Activated CD8-positive, alpha-beta T cell treated with anti-CD3 and anti-CD28 coated beads for 36 hours (primary cell): Measurements from ENCODE around the gene TUBB4B. TPM values are rescaled to one million over a fixed set of nuclear protein-coding genes. Genes with fewer than 3 reads are reported as not detected.

Source experiments
- ATAC-seq: fragments of 200-7000 bp; cut with Tn5 transposase; one replicate; pipeline ENCODE4 v1.10.0; 2021; ENCODE audit warnings: mild to moderate bottlenecking, moderate library complexity
- CTCF ChIA-PET: fragments of 350-600 bp; sonication (Branson Sonifier 250); formaldehyde crosslinking; loops from one replicate; lab custom pipeline; 2021; ENCODE audit warnings: antibody characterized with exemption; lab: Charles Lee
- POLR2A ChIA-PET: fragments of 350-600 bp; sonication (Branson Sonifier 250); formaldehyde crosslinking; loops from one replicate; lab custom pipeline; 2021; ENCODE audit warnings: antibody characterized with exemption; lab: Charles Lee
- DNase-seq: peaks from one replicate; pipeline ENCODE4 v3.0.0-alpha.2; 2020
- H3K27ac Mint-ChIP-seq: one replicate; pipeline ENCODE4 v1.8.0; 2021; ENCODE audit warnings: mild to moderate bottlenecking, mixed read lengths
- H3K27me3 Mint-ChIP-seq: one replicate; pipeline ENCODE4 v1.8.0; 2021; ENCODE audit warnings: mixed read lengths
- H3K36me3 Mint-ChIP-seq: one replicate; pipeline ENCODE4 v1.8.0; 2021; ENCODE audit warnings: low read depth, mixed read lengths
- H3K4me1 Mint-ChIP-seq: one replicate; pipeline ENCODE4 v1.8.0; 2021; ENCODE audit warnings: low read depth, mixed read lengths
- H3K4me3 Mint-ChIP-seq: one replicate; pipeline ENCODE4 v1.8.0; 2021; ENCODE audit warnings: mild to moderate bottlenecking, moderate library complexity, mixed read lengths
- H3K9me3 Mint-ChIP-seq: one replicate; pipeline ENCODE4 v1.8.0; 2021; ENCODE audit warnings: mixed read lengths
- CTCF ChIP-seq: fragments of 200-600 bp; IDR thresholded peaks from one replicate; pipeline ENCODE4 v1.8.0; 2022; ENCODE audit warnings: antibody characterized with exemption, mild to moderate bottlenecking
- intact Hi-C: fragments of 100-400 bp; cut with micrococcal nuclease; formaldehyde crosslinking; loops from one replicate; pipeline ENCODE4 v1.10.0; 2022
- total RNA-seq, 2 experiments: library from RNA; stranded (reverse); gene quantifications; one replicate each; pipeline ENCODE4 v1.2.3, GENCODE V29; 2021

TUBB4B gene
- total RNA-seq, 2 experiments from 2014 or later = 228 to 230 TPM

GRCh38 chr9:137230705-137231371 is 10.2 kb upstream of the TUBB4B start, which contains the start of gene SLC34A3:
Gene SLC34A3, plus strand, starts transcription at chr9:137230901. Its CDS starts 802 bp downstream, at chr9:137231703.
- Mint-ChIP-seq H3K36me3 (no peaks in the 10 kb centered on the region), H3K4me3 (no peak within 1 kb of the TSS), H3K27ac (no peak within 1 kb of the TSS), H3K9me3 (no peaks in the 10 kb centered on the region), H3K27me3 (peaks cover 11% of the 10 kb centered on the region), H3K4me1 (peaks cover 3% of the 10 kb centered on the region)
- ATAC-seq (no peak), DNase-seq (no peak)
- TF ChIP-seq CTCF = no peak
- intact Hi-C loops = no loop called here
- ChIA-PET POLR2A (interaction anchor here (2.3 kb wide), 1 partner anchor 10 kb away, joined by 8 read pairs; the partner anchor contains the start of gene TUBB4B), CTCF (interaction anchor here (0.8 to 1.2 kb wide), 2 partner anchors 30 to 54 kb away, joined by 3 read pairs; partner anchors contain the start of gene TPRN)

- POLR2A ChIA-PET = interaction anchor here (2.3 kb wide), 1 partner anchor 9 kb away, joined by 8 read pairs; the partner anchor contains the start of gene TUBB4B
- intact Hi-C loops = no loop called here
- H3K4me3 Mint-ChIP-seq = no peak overlapping the region
- CTCF ChIA-PET = interaction anchor here (0.8 kb wide), 1 partner anchor 31 kb away, joined by 3 read pairs; the partner anchor contains the start of gene TPRN
- peaks cover 11% of the 10 kb centered on the region for H3K27me3 Mint-ChIP-seq
- ATAC-seq (no peak), DNase-seq (no peak)
- peaks cover 3% of the 10 kb centered on the region for H3K4me1 Mint-ChIP-seq
- no peak overlapping the region for H3K27ac Mint-ChIP-seq
- no peak for TF ChIP-seq CTCF
- no peaks in the 10 kb centered on the region for H3K9me3 Mint-ChIP-seq
- H3K36me3 Mint-ChIP-seq = no peaks in the 10 kb centered on the region
These were observed 9.6 kb upstream of the TUBB4B start for GRCh38 chr9:137231372-137232039.

- ChIA-PET POLR2A (no interaction called here), CTCF (no interaction called here)
- H3K27me3 Mint-ChIP-seq = peaks cover 11% of the 10 kb centered on the region
- TF ChIP-seq CTCF = no peak
- intact Hi-C loops = no loop called here
- H3K9me3 Mint-ChIP-seq = no peaks in the 10 kb centered on the region
- no peaks in the 10 kb centered on the region for H3K36me3 Mint-ChIP-seq
- ATAC-seq (no peak), DNase-seq (no peak)
- H3K4me1 Mint-ChIP-seq = peaks cover 6% of the 10 kb centered on the region
- H3K27ac Mint-ChIP-seq = no peak overlapping the region
- H3K4me3 Mint-ChIP-seq = no peak overlapping the region
These were observed 9.0 kb upstream of the TUBB4B start for GRCh38 chr9:137232101-137232500.

GRCh38 chr9:137232510-137232909 is 8.6 kb upstream of the TUBB4B start:
- no peak for ATAC-seq
- Mint-ChIP-seq H3K4me3 (no peak overlapping the region), H3K27ac (no peak overlapping the region), H3K4me1 (peaks cover 7% of the 10 kb centered on the region), H3K27me3 (peaks cover 11% of the 10 kb centered on the region), H3K36me3 (no peaks in the 10 kb centered on the region), H3K9me3 (no peaks in the 10 kb centered on the region)
- ChIA-PET POLR2A (no interaction called here), CTCF (no interaction called here)
- DNase-seq = no peak
- no peak for TF ChIP-seq CTCF
- intact Hi-C loops = no loop called here
